HG03159 (cell line): Measurements from ENCODE around the gene MFN1.

ENCODE experiments used
- ATAC-seq: cut with Tn5 transposase; IDR thresholded peaks from one replicate; pipeline ENCODE4 v1.9.1; 2021; ENCODE audit warnings: mild to moderate bottlenecking, moderate library complexity; ENCODE audit not compliant: unreplicated experiment

Gene MFN1

GRCh38 chr3:179428876-179429548, 81.5 kb downstream of the MFN1 start:
- no peak for ATAC-seq

DNA sequence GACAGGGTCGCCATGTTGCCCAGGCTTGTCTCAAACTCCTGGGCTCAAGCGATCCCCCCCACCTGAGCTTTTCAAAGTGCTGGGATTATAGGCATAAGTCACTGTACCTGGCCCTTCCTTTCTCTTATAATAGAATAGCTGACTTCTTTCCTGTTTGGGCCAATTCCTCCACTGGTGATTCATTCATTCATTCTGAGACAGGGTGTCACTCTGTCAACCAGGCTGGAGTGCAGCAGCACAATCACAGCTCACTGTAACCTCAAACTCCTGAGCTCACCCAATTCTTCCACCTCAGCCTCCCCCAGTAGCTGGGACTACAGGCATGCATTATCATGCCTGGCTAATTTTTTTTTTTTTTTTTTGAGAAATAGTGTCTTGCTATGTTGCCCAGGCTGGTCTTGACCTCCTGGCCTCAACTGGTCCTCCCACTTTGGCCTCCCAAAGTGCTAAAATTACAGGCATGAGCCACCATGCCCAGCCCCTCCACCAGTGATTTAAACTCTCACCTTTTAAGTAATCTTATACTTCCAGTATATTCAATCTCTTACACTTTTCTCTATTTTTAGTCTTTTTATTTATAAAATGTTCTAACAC, 82.9 kb downstream of the MFN1 start:
- no peak for ATAC-seq

- ATAC-seq: peak; percentile 60
Observed at GRCh38 chr3:179432021-179432420, 84.5 kb downstream of the MFN1 start.

DNA sequence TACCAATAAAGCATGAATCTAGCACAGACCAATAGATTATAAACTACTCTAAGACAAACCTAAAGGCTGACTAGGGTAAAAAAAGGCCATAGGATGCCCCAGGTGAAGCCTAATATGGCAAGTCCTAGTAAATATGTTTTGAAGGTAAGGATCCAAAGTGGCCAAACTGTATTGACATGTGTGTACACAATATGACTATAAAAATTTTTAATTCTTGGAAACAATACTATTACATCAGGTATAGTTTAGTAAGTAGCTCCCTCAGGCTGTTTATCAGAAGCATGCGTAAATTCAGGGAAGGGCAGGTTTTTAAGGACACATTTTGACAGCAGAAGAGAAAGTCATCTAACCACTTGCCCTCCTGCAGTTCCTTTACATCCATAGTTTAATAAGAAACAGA, 84.9 kb downstream of the MFN1 start:
- ATAC-seq: no peak

DNA sequence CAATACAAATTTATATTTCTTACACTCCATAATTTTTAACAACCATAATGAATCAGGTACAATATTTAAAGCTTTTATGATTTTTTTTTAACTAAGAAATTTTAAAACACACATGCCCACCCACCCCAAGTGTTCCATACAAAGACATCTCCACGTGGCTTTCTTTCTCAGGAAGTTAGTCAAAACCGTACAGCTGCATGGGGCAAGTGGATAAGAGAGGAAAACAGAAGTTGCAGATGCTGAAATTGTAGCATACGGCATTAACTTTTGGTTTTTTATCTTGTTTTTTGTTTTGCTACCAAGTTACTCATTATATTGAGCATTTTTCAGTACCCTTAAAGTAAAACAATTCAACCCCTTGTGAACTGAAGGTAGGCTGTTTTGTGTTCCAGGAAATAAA, 89.0 kb downstream of the MFN1 start:
- ATAC-seq: no peak

- peak; percentile 83 for ATAC-seq
Observed at GRCh38 chr3:179438841-179439240, 91.3 kb downstream of the MFN1 start.
